WTC11 (cell line): ENCODE results near the gene CHMP1A. TPM values are rescaled to one million over a fixed set of nuclear protein-coding genes. Genes with fewer than 3 reads are reported as not detected.
"Not testable (repeated sequence)": the region's sequence is repeated elsewhere in the genome, so short reads cannot be mapped to it uniquely, and the experiment has no call there.

Experiments used
- ATAC-seq: fragments of 200-7000 bp; cut with Tn5 transposase; 2 replicates; pipeline ENCODE4 v1.10.0; 2021; ENCODE audit warnings: mild to moderate bottlenecking, moderate library complexity
- CTCF ChIA-PET: fragments of 300-600 bp; sonication (Branson Sonifier 250); formaldehyde crosslinking; loops from one replicate; lab custom pipeline; 2021; ENCODE audit warnings: antibody characterized with exemption; lab: Charles Lee
- POLR2A ChIA-PET: fragments of 350-600 bp; sonication (Branson Sonifier 250); formaldehyde crosslinking; loops from one replicate; lab custom pipeline; 2021; ENCODE audit warnings: antibody characterized with exemption; lab: Charles Lee
- DNase-seq: peaks from one replicate; pipeline ENCODE4 v3.0.0; 2021; ENCODE audit warnings: low spot score
- H3K27ac Mint-ChIP-seq: 2 replicates; pipeline ENCODE4 v1.8.0; 2021; ENCODE audit warnings: mixed read lengths
- H3K27me3 Mint-ChIP-seq: 2 replicates; pipeline ENCODE4 v1.8.0; 2021; ENCODE audit warnings: low read depth, mild to moderate bottlenecking, moderate library complexity, mixed read lengths
- H3K36me3 Mint-ChIP-seq: 2 replicates; pipeline ENCODE4 v1.8.0; 2021; ENCODE audit warnings: mixed read lengths
- H3K4me1 Mint-ChIP-seq: 2 replicates; pipeline ENCODE4 v1.8.0; 2022; ENCODE audit warnings: mixed read lengths
- H3K4me3 Mint-ChIP-seq: 2 replicates; pipeline ENCODE4 v1.8.0; 2021; ENCODE audit warnings: mild to moderate bottlenecking, moderate library complexity, mixed read lengths
- H3K9me3 Mint-ChIP-seq: 2 replicates; pipeline ENCODE4 v1.8.0; 2021; ENCODE audit warnings: mixed read lengths
- CREM ChIP-seq: sonication (generic); formaldehyde crosslinking; IDR thresholded peaks from 2 replicates; pipeline ENCODE4 v1.8.1; 2022; ENCODE audit warnings: mild to moderate bottlenecking, missing genetic modification reagents, moderate library complexity
- E2F4 ChIP-seq: sonication (generic); formaldehyde crosslinking; IDR thresholded peaks from 2 replicates; pipeline ENCODE4 v1.8.1; 2022; ENCODE audit warnings: low read depth, mild to moderate bottlenecking, moderate library complexity, missing genetic modification reagents, borderline replicate concordance
- ESRRA ChIP-seq: sonication (generic); formaldehyde crosslinking; IDR thresholded peaks from 2 replicates; pipeline ENCODE4 v1.8.1; 2022; ENCODE audit warnings: mild to moderate bottlenecking, missing genetic modification reagents, borderline replicate concordance
- PREB ChIP-seq: sonication (generic); formaldehyde crosslinking; IDR thresholded peaks from 2 replicates; pipeline ENCODE4 v1.8.1; 2022; ENCODE audit warnings: mild to moderate bottlenecking, missing genetic modification reagents, moderate library complexity, borderline replicate concordance
- SMAD3 ChIP-seq: sonication (generic); formaldehyde crosslinking; IDR thresholded peaks from 2 replicates; pipeline ENCODE4 v1.8.0; 2022; ENCODE audit warnings: missing genetic modification reagents, mild to moderate bottlenecking, borderline replicate concordance
- SMAD4 ChIP-seq: sonication (generic); formaldehyde crosslinking; IDR thresholded peaks from 2 replicates; pipeline ENCODE4 v1.8.0; 2022; ENCODE audit warnings: mild to moderate bottlenecking, missing genetic modification reagents
- SP1 ChIP-seq: sonication (generic); formaldehyde crosslinking; conservative IDR thresholded peaks from 2 replicates; pipeline ENCODE4 v1.8.1; 2022; ENCODE audit warnings: missing genetic modification reagents
- USF2 ChIP-seq: sonication (generic); formaldehyde crosslinking; IDR thresholded peaks from 2 replicates; pipeline ENCODE4 v1.8.1; 2023; ENCODE audit warnings: mild to moderate bottlenecking, missing genetic modification reagents, moderate library complexity
- ZMAT4 ChIP-seq: fragments of 250-450 bp; sonication (Bioruptor Pico); IDR thresholded peaks from 2 replicates; pipeline ENCODE4 v1.9.0; 2021; ENCODE audit warnings: mild to moderate bottlenecking
- ZNF425 ChIP-seq: fragments of 250-450 bp; sonication (Bioruptor Pico); conservative IDR thresholded peaks from 2 replicates; pipeline ENCODE4 v1.9.0; 2021; ENCODE audit warnings: mild to moderate bottlenecking
- ZNF671 ChIP-seq: fragments of 250-450 bp; sonication (Bioruptor Pico); IDR thresholded peaks from 2 replicates; pipeline ENCODE4 v1.8.0; 2021; ENCODE audit warnings: mild to moderate bottlenecking
- total RNA-seq: library from RNA; stranded (reverse); gene quantifications from 3 replicates; pipeline ENCODE4 v1.2.3, GENCODE V29; 2021
- TF ChIP-seq, protein P1 (sequence below): sonication (generic); formaldehyde crosslinking; IDR thresholded peaks from 2 replicates; pipeline ENCODE4 v1.8.1; 2023; ENCODE audit warnings: mild to moderate bottlenecking, missing genetic modification reagents, moderate library complexity

CHMP1A gene
- total RNA-seq, 1 experiment from 2014 or later: 76.0 TPM

- Mint-ChIP-seq H3K27ac (no peak overlapping the region), H3K36me3 (no peaks in the 10 kb centered on the region)
- no peak for ATAC-seq
Measured at GRCh38 chr16:89636663-89637062, 20.8 kb downstream of the CHMP1A start.

DNA sequence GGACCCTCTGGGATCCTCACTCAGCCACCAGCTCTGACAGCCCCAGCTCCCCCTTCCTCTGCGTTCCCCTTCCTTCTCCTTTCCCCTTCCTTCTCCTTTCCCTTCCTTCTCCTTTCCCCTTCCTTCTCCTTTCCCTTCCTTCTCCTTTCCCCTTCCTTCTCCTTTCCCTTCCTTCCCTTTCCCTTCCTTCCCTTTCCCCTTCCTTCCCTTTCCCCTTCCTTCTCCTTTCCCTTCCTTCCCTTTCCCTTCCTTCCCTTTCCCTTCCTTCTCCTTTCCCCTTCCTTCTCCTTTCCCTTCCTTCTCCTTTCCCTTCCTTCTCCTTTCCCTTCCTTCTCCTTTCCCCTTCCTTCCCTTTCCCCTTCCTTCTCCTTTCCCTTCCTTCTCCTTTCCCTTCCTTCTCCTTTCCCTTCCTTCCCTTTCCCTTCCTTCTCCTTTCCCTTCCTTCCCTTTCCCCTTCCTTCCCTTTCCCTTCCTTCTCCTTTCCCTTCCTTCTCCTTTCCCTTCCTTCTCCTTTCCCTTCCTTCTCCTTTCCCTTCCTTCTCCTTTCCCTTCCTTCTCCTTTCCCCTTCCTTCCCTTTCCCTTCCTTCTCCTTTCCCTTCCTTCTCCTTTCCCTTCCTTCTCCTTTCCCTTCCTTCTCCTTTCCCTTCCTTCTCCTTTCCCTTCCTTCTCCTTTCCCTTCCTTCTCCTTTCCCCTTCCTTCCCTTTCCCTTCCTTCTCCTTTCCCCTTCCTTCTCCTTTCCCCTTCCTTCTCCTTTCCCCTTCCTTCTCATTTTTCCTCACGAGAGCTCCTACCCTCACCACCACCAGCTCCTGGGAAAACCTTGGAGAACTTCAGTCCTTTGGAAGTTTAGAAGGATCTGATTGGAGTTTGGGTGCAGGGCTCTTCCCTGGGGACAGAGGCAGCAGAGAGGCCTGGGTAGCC is 22.8 kb downstream of the CHMP1A start:
- ChIA-PET CTCF (interaction anchor here (1.0 to 5.8 kb wide), 3 partner anchors 20 to 35 kb away, joined by 3 to 30 read pairs (median 4); no protein-coding TSS in a partner anchor), POLR2A (interaction anchor here (1.3 kb wide), 1 partner anchor 22 kb away, joined by 3 read pairs; the partner anchor contains the start of gene DPEP1)
- H3K27me3 Mint-ChIP-seq: peaks cover 15% of the 10 kb centered on the region
- DNase-seq, H3K9me3 Mint-ChIP-seq, ATAC-seq, H3K4me1 Mint-ChIP-seq, H3K27ac Mint-ChIP-seq, H3K4me3 Mint-ChIP-seq, H3K36me3 Mint-ChIP-seq: not testable (repeated sequence)

More at GRCh38 chr16:89636663-89637062, 20.8 kb downstream of the CHMP1A start:
- Mint-ChIP-seq H3K27me3 (peaks cover 15% of the 10 kb centered on the region), H3K9me3 (no peaks in the 10 kb centered on the region)
- POLR2A ChIA-PET: no interaction called here
- no peak for TF ChIP-seq E2F4
- TF ChIP-seq, all 79 proteins: peak for 0
- DNase-seq: no peak
- CTCF ChIA-PET: interaction anchor here (1.2 to 2.0 kb wide), 2 partner anchors 21 to 34 kb away, joined by 3 to 6 read pairs; no protein-coding TSS in a partner anchor
- no peak overlapping the region for H3K4me3 Mint-ChIP-seq
- H3K4me1 Mint-ChIP-seq: peaks cover 7% of the 10 kb centered on the region

- no peak overlapping the region for H3K4me3 Mint-ChIP-seq
- ChIA-PET CTCF (interaction anchor here (0.8 to 5.8 kb wide), 4 partner anchors 10 to 67 kb away, joined by 3 to 30 read pairs (median 4); no protein-coding TSS in a partner anchor), POLR2A (no interaction called here)
- peaks cover 15% of the 10 kb centered on the region for H3K27me3 Mint-ChIP-seq
- ATAC-seq (no peak), DNase-seq (no peak)
- no peak overlapping the region for H3K27ac Mint-ChIP-seq
- TF ChIP-seq USF2 (no peak), CREM (no peak), ZNF425 (no peak), ZMAT4 (no peak), SMAD3 (CRISPR knock-in tag) (no peak), ESRRA (CRISPR knock-in tag) (no peak), PREB (CRISPR knock-in tag) (no peak), SMAD4 (CRISPR knock-in tag) (no peak), ZNF671 (CRISPR knock-in tag) (no peak), SP1 (CRISPR knock-in tag) (no peak)
- TF ChIP-seq, protein P1, sequence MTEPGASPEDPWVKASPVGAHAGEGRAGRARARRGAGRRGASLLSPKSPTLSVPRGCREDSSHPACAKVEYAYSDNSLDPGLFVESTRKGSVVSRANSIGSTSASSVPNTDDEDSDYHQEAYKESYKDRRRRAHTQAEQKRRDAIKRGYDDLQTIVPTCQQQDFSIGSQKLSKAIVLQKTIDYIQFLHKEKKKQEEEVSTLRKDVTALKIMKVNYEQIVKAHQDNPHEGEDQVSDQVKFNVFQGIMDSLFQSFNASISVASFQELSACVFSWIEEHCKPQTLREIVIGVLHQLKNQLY (CRISPR knock-in tag): no peak
- H3K9me3 Mint-ChIP-seq: peaks cover 3% of the 10 kb centered on the region; the same call in 1 of the 2 replicates
- H3K36me3 Mint-ChIP-seq: no peaks in the 10 kb centered on the region
- H3K4me1 Mint-ChIP-seq: no peaks in the 10 kb centered on the region
Measured at GRCh38 chr16:89633064-89633631, 24.4 kb downstream of the CHMP1A start.
